ENCODE data around the gene FOXK1. TPM values are rescaled to one million over a fixed set of nuclear protein-coding genes. Genes with fewer than 3 reads are reported as not detected.

The FOXK1 gene
- total RNA-seq, 1 donor from 2014 or later = 21.4 TPM

DNA sequence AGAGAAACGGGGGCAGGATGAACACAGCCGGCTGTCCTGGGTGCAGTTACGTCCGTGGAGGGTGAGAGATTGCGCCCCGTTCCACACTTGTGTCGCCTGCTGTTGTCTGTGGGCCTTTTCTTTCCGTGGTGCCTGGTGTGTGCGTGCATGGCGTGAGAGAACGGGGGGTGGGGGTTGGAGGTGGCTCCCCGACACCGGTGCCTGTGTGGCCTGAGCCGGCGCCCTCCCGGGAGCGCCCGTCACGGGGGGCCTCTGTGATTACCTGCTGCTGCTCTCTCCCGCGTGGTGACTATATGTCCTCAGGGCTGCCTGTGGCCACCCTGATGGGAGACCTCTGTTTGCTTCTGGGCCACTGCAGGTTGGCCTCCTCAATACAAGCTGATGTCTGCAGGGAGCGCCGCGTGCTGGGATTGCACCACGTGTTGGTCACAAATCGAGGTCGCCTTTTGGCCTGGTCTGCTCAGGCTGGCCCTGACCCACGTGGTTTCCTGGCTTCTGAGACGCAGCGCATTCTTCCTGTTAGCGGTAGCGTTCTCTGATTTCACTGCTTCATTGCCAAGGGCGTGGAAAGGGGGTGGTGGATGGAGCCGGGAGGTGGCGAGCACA lies 82.4 kb downstream of the FOXK1 start:
- DNase-seq (ENCODE audit: low spot score) = no peak

DNA sequence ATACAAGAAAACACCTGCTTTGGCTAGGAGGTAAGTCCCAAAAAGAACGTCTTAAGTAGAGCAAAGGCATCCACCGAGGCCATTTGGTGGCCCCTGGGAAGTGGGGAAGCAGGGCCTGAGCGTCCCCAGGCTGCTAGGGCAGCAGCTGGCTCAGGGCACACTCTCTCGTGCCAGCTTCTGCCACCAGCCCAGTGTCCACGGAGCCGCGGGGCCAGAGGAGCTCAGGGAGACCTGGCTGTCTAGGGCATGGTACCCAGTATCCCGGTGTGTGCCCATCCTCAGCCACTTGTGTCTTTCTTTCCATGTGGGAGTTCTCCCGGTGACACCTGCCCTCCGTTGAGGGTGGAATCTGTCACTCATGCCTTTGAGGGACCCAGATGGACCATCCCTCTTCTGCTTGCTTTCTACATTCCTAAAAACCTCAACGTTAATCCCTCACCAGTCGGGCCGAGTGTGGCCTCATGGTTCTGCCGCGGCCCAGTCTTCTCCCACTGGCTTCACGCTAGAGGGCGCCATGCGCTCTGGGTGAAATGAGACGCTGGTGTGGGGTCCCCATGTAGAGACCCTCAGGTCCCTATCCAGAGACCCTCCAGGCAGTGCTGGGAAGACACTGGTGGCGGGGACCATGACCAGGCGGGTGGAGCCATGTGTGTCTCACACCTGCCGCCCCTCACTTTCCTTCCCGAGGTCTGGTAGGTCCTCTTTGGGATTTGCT lies 83.8 kb downstream of the FOXK1 start:
- DNase-seq (ENCODE audit: low spot score) = no peak

DNA sequence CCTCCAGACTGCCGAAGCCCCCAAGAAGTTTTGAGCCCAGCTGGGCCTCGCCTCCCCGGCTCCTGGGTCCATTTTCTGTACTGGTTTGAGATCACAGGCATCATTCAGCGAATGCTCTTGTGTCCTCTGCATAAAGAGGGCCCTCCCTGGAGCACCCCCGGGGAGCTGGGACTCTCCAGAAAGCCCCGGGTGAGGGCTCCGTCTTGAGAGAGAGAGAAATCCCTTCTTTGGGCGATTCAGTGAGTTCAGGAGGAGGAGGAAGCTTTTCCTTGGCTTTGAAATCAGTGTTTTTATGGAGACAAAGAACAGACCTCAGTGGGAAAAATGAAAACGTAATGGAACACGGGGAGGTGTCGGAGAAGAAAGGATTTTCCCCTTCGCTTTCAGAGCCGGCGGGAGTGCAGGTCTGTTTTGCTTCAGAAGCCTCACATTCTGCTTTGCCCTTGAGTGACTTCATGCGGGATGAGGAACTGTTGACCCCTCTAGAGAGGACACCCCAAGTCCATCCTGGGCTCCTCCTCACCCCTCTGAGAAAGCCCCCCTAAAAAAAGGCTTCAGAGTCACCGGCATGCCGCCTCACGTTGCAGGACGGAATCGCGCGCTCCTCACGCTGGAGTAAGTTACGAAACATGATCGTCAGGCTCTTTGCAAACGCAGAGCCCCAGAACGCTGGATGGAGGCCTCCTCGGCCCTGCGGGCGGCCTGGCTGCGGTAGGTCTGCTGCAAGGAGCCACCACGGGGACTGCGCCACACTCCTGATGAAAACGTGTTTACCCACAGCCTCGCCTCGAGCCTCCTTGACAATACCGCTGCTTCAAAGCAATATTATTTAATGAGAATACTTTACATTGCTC lies 84.8 kb downstream of the FOXK1 start:
- peak; percentile 94 for DNase-seq (ENCODE audit: low spot score)

DNA sequence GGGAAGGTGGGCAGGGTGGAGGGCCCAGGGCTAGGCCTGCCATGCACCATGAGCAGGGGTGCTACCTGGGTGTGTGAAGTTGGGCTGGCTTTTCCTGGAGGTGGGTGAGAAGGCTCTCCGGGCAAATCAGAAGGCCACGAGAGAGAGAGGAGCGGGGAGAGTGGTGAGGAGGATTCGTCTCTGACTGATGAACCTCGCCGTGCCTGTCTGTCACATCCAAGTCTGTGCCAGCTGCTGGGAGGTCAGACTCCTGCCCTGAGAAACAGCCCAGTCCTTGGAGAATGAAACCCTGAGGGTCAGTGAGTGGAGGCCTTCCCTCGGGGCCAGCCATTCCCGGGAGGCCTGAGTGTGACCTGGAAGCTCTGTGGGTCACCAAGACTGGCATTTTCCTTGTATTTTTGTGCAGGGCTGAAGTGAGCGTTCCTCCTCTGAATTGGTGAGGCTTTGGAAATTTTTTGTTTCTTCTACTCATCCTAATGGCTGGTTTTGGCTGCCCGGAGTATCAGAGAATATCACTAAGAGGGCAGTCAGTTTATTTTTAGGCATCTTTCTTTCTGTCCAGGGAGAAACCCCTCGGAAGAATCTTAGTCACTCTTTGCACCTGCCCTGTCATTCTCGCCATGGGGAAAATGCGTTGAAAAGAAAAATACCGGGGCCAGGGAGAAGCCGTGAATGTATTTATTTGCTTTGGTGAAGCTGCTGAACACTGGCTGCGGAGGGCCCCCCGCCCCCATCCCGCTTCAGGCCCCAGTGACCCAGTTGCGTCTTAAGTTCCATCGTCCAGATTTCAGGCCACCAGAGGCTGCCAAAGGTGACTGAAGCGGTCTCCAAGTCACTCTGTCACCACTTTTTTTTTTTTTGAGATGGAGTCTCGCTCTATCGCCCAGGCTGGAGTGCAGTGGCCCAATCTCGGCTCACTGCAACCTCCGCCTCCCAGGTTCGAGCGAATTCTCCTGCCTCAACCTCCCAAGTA lies 86.8 kb downstream of the FOXK1 start:
- DNase-seq (ENCODE audit: low spot score) = no peak

DNA sequence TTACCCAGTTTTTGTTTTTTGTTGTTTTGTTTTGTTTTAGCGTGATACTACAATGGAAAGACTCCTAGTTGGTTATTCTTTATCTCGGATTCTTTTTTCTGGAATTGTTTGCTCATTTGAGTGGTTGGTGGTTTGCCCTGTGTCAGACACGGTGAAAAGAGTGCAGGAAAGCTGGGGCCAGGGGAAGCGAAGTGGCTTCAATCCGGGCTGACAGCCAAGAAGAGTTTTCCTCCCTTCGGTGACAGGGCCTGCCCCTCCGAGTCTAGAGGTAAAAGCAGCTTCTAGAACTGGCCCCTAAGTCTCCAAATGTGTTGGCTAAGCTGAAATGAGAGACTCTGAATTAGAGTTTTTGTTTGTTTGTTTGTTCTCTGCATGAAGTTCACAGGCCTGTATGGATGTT lies 87.7 kb downstream of the FOXK1 start:
- peak; percentile 14 for DNase-seq (ENCODE audit: low spot score)

- DNase-seq (ENCODE audit: low spot score) = no peak
Measured at GRCh38 chr7:4770886-4771285, 88.8 kb downstream of the FOXK1 start.

GRCh38 chr7:4771737-4772136 lies 89.6 kb downstream of the FOXK1 start:
- DNase-seq (ENCODE audit: low spot score) = no peak

GRCh38 chr7:4772306-4772705 lies 90.2 kb downstream of the FOXK1 start:
- no peak for DNase-seq (ENCODE audit: low spot score)

DNA sequence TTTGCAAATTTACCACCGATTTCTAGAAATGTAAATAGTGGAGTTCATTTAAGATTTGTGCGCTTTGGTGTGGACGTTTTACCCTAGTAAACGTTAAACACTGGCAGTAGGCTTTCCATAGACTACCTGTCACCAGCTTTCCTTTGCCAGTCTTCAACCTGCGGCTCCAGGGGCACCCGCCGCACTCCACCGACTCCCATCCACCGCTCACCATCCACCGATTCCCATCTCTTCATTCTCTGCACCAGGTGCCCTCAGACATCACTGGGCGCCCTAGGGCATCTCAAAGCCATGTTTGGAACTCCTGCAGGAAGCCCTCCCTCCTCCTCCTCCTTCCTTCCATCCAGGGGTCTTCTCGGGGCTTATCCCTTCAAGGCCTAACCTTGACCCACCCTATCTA lies 91.9 kb downstream of the FOXK1 start:
- DNase-seq (ENCODE audit: low spot score) = no peak

DNA sequence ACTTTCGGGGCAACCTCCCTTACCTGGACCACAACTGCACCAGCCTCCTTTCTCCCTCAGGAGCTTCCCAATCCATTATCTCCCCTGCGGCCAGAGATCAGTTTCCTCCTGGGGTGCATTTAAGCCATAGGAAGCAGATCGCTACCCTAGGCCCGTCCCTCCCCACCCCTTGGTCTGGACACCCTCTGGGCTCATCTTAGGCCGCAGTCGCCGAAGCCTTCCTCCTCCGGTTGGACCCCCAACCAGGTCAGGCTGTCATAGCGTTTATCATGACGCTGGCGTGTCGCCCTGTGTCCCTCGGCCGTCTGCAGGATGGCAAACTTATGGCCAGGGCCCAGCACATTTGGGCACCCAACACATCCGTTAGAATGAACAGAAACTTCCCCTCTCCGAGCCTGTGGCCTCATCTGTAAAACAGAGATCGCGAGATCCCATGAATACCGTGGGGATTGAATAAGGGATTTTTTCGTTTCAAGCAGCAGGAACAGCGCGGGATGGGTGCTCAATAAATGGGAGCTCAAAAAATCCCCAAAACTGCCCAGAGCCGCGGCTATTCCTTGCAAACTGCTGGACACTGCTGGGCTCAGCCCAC lies 92.7 kb downstream of the FOXK1 start:
- DNase-seq (ENCODE audit: low spot score) = no peak

DNA sequence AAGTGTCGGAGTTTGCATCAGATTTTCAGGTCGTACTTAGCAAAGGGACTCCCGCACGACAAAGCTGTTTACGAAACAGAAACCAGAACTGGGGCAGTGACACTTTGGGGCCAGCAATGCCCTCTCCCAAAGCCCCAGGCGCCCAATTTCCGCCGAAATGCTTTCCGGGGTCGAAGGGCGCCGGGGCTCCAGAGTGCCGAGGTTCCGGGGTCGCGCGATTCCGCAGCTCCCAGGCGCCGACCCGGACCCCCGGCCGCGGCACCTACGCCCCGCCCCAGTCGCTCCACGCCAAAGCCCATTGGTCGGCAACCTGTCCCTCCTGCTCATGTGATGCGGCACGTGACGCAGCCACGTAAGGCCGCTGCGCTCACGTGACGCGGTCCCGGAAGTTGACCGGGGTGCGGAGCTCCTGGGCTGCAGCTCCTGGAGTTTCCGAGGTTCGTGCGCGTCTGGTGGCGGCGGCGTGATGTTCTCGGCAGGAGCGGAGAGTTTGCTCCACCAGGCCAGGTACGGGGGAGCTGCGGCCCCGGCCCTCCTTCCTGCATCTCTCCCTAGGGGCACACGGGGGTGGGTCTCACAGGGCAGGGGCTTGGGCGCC lies 93.3 kb downstream of the FOXK1 start, which contains the start of gene AP5Z1:
TSS of gene AP5Z1 (plus strand) at position 374 of the 598 bp plus-strand sequence. CDS start at position 467, 93 bp downstream.
- peak; percentile 98 for DNase-seq (ENCODE audit: low spot score)

- peak; percentile 53 for DNase-seq (ENCODE audit: low spot score)
Measured at GRCh38 chr7:4775848-4776623, 93.9 kb downstream of the FOXK1 start.

- DNase-seq (ENCODE audit: low spot score) = no peak
Measured at GRCh38 chr7:4779118-4779517, 97.0 kb downstream of the FOXK1 start.

GRCh38 chr7:4781366-4782069 lies 99.4 kb downstream of the FOXK1 start:
- DNase-seq (ENCODE audit: low spot score) = no peak

- DNase-seq (ENCODE audit: low spot score) = no peak
Measured at GRCh38 chr7:4782333-4783291, 100.5 kb downstream of the FOXK1 start.

DNA sequence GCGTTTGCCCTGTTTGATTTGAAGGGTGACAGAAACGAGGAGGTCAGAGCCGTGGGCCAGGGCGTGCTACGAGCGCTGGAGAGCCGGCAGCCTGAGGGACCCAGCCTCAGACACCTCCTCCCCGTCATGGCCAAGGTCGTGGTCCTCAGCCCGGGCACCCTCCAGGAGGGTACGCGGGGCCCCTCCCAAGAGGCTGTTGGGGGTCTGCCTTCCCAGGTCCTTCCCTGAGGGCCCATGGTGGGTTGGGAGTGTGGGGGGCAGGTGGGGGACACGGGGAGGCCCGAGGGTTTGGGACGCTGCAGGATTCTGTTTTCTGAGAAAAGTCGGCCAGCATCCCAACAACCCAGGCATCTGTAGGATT lies 101.2 kb downstream of the FOXK1 start:
- no peak for DNase-seq (ENCODE audit: low spot score)

GRCh38 chr7:4783762-4784351 lies 101.8 kb downstream of the FOXK1 start:
- no peak for DNase-seq (ENCODE audit: low spot score)

Measured in umbilical cord (tissue), 2 donors.